ENCODE measurements around the gene KCNQ1.

The KCNQ1 gene

DNA sequence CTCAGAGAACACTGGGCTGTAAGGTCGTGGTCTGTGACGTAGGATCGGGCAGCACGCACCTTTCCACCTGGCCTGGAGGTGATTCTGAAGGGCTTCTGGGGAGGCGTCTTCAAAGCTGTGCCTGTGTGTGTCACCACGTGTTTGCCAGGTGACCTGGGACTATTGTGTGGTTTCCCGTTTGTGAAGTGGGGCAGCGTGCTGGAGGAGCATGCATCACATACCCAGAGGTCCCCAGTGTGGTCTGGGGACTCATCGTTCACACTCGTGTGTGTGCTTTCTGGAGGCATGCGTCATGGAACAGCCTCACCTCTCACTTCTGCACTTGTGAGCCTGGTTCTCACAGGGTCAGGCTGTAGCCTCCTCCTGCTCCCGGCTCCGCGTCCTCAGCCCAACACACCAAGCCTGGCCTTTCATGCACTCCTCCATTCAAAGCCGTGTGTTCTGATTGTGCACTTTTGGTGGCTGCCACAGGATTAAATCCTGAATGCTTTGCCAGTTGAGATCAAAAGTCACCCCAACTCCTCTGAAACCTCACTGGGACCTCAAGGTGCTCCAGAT is 148.7 kb downstream of the KCNQ1 start:
- H3K36me3 ChIP-seq (ENCODE audit: low read depth), result no peaks in the 10 kb centered on the region
- H3K27me3 ChIP-seq (ENCODE audit: insufficient read depth, poor library complexity, severe bottlenecking), result peaks cover 27% of the 10 kb centered on the region
- H3K4me3 ChIP-seq (ENCODE audit: severe bottlenecking), result no peak overlapping the region
- ATAC-seq (ENCODE audit: low read depth) (no peak), DNase-seq (ENCODE audit: low spot score) (no peak)
- H3K27ac ChIP-seq (ENCODE audit: poor library complexity, severe bottlenecking), result no peak overlapping the region
- TF ChIP-seq, protein P1, sequence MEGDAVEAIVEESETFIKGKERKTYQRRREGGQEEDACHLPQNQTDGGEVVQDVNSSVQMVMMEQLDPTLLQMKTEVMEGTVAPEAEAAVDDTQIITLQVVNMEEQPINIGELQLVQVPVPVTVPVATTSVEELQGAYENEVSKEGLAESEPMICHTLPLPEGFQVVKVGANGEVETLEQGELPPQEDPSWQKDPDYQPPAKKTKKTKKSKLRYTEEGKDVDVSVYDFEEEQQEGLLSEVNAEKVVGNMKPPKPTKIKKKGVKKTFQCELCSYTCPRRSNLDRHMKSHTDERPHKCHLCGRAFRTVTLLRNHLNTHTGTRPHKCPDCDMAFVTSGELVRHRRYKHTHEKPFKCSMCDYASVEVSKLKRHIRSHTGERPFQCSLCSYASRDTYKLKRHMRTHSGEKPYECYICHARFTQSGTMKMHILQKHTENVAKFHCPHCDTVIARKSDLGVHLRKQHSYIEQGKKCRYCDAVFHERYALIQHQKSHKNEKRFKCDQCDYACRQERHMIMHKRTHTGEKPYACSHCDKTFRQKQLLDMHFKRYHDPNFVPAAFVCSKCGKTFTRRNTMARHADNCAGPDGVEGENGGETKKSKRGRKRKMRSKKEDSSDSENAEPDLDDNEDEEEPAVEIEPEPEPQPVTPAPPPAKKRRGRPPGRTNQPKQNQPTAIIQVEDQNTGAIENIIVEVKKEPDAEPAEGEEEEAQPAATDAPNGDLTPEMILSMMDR (IDR thresholded peaks at IDR 0.05; ENCODE audit: poor library complexity, severe bottlenecking), result no peak
- peaks cover 9% of the 10 kb centered on the region for H3K9me3 ChIP-seq (ENCODE audit: severe bottlenecking)
- H3K4me1 ChIP-seq (ENCODE audit: insufficient read depth, poor library complexity, severe bottlenecking), result no peaks in the 10 kb centered on the region

DNA sequence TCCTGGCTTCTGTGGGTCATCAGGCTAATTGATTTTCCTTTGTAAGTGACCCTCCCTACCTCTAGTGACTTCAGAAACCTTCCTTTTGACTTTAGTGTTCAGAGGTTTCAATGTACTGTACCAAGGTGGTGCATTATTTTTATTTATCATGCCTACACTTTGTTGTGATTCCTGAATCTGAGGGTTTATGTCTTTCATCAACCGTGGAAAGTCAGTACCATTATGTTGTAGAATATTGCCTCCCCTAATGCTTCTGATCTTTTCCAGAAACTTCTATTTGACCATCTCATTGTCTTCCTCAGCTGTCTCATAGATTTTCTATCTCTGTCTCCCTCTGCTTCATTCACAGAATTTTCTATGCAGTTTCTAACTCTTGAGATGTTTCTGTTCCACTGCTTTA is 149.5 kb downstream of the KCNQ1 start:
- no peak overlapping the region for H3K4me3 ChIP-seq (ENCODE audit: severe bottlenecking)
- H3K27me3 ChIP-seq (ENCODE audit: insufficient read depth, poor library complexity, severe bottlenecking), result peaks cover 27% of the 10 kb centered on the region
- no peaks in the 10 kb centered on the region for H3K4me1 ChIP-seq (ENCODE audit: insufficient read depth, poor library complexity, severe bottlenecking)
- no peaks in the 10 kb centered on the region for H3K36me3 ChIP-seq (ENCODE audit: low read depth)
- H3K9me3 ChIP-seq (ENCODE audit: severe bottlenecking), result peaks cover 9% of the 10 kb centered on the region
- ATAC-seq (ENCODE audit: low read depth) (no peak), DNase-seq (ENCODE audit: low spot score) (no peak)
- TF ChIP-seq, protein P1 (IDR thresholded peaks at IDR 0.05; ENCODE audit: poor library complexity, severe bottlenecking), result no peak
- no peak overlapping the region for H3K27ac ChIP-seq (ENCODE audit: poor library complexity, severe bottlenecking)

DNA sequence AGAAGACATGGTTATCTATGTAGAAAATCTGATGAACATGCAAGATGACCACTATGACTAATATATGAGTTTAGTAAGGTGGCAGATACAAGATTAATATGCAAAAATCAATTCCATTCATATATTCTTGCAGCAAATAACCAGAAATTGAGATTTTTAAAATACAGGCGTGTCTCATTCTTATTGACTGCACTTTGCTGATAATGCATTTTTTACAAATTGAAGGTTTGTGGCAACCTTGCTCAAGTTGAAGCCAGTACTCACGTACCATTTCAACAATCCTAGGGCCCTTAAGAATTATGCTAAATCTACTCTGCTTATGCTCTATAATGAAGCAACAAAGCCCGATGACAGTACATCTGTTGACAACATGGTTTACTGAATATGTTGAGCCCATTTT is 150.4 kb downstream of the KCNQ1 start:
- Histone ChIP-seq H3K36me3 (ENCODE audit: low read depth) (no peaks in the 10 kb centered on the region), H3K27me3 (ENCODE audit: insufficient read depth, poor library complexity, severe bottlenecking) (peaks cover 27% of the 10 kb centered on the region), H3K9me3 (ENCODE audit: severe bottlenecking) (peaks cover 9% of the 10 kb centered on the region), H3K27ac (ENCODE audit: poor library complexity, severe bottlenecking) (no peak overlapping the region), H3K4me1 (ENCODE audit: insufficient read depth, poor library complexity, severe bottlenecking) (no peaks in the 10 kb centered on the region), H3K4me3 (ENCODE audit: severe bottlenecking) (no peak overlapping the region)
- TF ChIP-seq, protein P1 (IDR thresholded peaks at IDR 0.05; ENCODE audit: poor library complexity, severe bottlenecking), result no peak
- DNase-seq (ENCODE audit: low spot score), result no peak
- no peak for ATAC-seq (ENCODE audit: low read depth)

DNA sequence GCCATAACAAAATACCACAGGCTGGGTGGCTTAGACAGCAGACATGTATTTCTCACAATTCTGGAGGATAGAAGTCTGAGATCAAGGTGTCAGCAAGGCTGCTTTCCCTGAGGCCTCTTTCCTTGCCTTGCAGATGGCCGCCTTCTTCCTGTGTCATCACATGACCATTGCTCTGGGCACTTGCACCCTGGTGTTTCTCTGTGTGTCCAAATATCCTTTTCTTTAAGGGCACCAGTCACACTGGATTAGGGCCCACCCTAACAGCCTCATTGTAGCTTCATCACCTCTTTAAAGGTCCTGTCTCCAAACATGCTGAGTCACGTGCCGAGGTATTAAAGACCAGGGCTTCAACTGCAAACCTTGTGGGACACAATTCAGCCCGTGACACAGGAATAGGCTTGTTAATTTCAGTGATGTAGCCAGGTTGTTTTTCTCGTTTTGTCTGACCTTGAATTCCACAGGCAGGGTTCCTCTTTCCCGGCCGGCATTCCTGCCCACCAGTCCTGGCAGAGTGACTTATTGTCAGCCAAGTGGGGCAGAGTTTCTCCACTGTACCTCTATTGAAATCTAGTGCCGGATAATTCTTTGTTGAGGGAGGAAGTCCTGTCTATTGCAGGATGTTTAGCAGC is 154.9 kb downstream of the KCNQ1 start:
- Histone ChIP-seq H3K4me1 (ENCODE audit: insufficient read depth, poor library complexity, severe bottlenecking) (no peaks in the 10 kb centered on the region), H3K36me3 (ENCODE audit: low read depth) (no peaks in the 10 kb centered on the region), H3K4me3 (ENCODE audit: severe bottlenecking) (no peak overlapping the region), H3K9me3 (ENCODE audit: severe bottlenecking) (peaks cover 9% of the 10 kb centered on the region), H3K27ac (ENCODE audit: poor library complexity, severe bottlenecking) (no peak overlapping the region), H3K27me3 (ENCODE audit: insufficient read depth, poor library complexity, severe bottlenecking) (peaks cover 17% of the 10 kb centered on the region)
- ATAC-seq (ENCODE audit: low read depth) (no peak), DNase-seq (ENCODE audit: low spot score) (no peak)
- TF ChIP-seq, protein P1 (IDR thresholded peaks at IDR 0.05; ENCODE audit: poor library complexity, severe bottlenecking), result no peak

DNA sequence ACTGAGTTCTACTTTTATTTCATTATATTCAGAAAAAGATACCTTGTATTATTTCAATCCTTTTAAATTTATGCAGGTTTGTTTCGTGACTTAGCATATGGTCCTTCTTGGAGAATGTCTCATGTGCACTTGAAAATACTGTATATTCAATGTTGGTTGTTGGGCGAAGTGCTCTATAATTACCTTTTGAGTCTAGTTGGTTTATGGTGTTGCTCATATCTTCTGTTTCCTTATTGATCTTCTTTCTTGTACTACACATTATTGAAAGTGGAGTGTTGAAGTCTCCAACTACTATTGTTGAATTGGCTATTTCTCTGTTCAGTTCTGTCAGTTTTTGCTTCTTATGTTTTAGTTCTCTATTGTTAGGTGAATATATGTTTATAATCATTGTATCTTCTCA is 164.5 kb downstream of the KCNQ1 start:
- Histone ChIP-seq H3K4me1 (ENCODE audit: insufficient read depth, poor library complexity, severe bottlenecking) (no peaks in the 10 kb centered on the region), H3K4me3 (ENCODE audit: severe bottlenecking) (no peak overlapping the region), H3K36me3 (ENCODE audit: low read depth) (no peaks in the 10 kb centered on the region), H3K9me3 (ENCODE audit: severe bottlenecking) (peaks cover 3% of the 10 kb centered on the region), H3K27ac (ENCODE audit: poor library complexity, severe bottlenecking) (no peak overlapping the region), H3K27me3 (ENCODE audit: insufficient read depth, poor library complexity, severe bottlenecking) (peaks cover 54% of the 10 kb centered on the region)
- no peak for DNase-seq (ENCODE audit: low spot score)
- ATAC-seq (ENCODE audit: low read depth), result no peak
- TF ChIP-seq, protein P1 (IDR thresholded peaks at IDR 0.05; ENCODE audit: poor library complexity, severe bottlenecking), result no peak
